GM12864 (cell line): Measurements from ENCODE around the gene SSNA1.
A peak's percentile ranks its signal among the peaks of the same experiment; 100 is the strongest.

Source experiments
- DNase-seq: peaks from one replicate; pipeline ENCODE4 v3.0.0-alpha.2; 2011; ENCODE audit warnings: low read depth
- H3K4me3 ChIP-seq: 2 replicates; pipeline ENCODE4 v1.5.1; 2011; ENCODE audit warnings: mild to moderate bottlenecking, low read depth, low read length, control low read depth
- CTCF ChIP-seq: IDR thresholded peaks from 2 replicates; pipeline ENCODE4 v1.5.1; 2011; ENCODE audit warnings: low read depth, mild to moderate bottlenecking, moderate library complexity, low read length, control low read depth, inconsistent platforms; ENCODE audit errors: missing control alignments

SSNA1 gene

GRCh38 chr9:137204731-137205125 is 16.3 kb downstream of the SSNA1 start:
- DNase-seq = no peak
- peak overlapping the region; percentile 93 for H3K4me3 ChIP-seq
- no peak for TF ChIP-seq CTCF

GRCh38 chr9:137205126-137206069 is 16.9 kb downstream of the SSNA1 start, which contains the start of the genes NDOR1 and TMEM203:
Gene NDOR1, plus strand, starts transcription at chr9:137205700. Its CDS starts 78 bp downstream, at chr9:137205778.
Gene TMEM203, minus strand, starts transcription at chr9:137205648. Its CDS starts 234 bp downstream, at chr9:137205414.
- DNase-seq = peak; percentile 41
- peak within 1 kb of the TSS; percentile 93 for H3K4me3 ChIP-seq
- TF ChIP-seq CTCF = no peak

DNA sequence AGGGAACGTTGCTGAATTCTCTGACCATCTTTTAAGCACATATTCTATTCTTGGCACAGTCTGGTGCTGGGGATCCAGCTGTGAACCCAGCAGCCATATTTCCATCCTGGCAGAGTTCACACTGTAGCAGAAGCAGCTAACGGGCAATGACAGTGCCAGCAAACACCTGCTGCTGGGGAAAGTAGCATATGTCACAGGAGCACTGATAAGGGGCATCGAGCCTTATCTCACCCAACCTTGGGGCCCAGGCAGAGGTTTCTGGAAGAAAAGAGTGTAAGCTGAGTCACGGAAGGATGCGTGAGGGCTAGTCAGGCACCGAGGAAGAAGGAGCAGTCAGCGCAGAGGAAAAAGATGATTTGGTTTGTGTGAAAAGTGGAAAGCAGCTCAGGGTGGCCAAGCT is 18.1 kb downstream of the SSNA1 start:
- H3K4me3 ChIP-seq = peak overlapping the region; percentile 93
- no peak for TF ChIP-seq CTCF
- no peak for DNase-seq

DNA sequence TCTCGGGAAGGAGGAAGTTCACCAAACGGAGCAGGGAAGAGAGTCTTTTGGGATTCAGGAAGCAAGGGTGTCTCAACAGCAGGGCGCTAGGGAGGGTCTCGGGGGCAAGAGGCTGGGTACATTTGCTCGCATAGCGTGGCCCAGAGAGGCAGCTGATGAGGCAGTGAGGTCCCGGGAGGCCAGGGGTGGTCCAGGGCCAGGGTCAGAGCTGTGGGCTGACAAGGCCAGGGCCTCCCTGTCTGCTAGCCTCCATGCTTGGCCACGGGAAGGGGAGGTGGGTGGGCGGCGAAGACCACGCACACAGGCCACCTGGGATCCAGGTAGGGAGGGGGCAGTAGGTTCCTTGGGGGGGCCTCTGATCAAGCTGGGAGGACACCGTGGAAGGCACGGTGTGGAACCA is 23.1 kb downstream of the SSNA1 start:
- no peak overlapping the region for H3K4me3 ChIP-seq
- no peak for DNase-seq
- TF ChIP-seq CTCF = no peak

- TF ChIP-seq CTCF = no peak
- H3K4me3 ChIP-seq = no peak overlapping the region
- no peak for DNase-seq
These were observed 24.0 kb downstream of the SSNA1 start for GRCh38 chr9:137212520-137212919.

DNA sequence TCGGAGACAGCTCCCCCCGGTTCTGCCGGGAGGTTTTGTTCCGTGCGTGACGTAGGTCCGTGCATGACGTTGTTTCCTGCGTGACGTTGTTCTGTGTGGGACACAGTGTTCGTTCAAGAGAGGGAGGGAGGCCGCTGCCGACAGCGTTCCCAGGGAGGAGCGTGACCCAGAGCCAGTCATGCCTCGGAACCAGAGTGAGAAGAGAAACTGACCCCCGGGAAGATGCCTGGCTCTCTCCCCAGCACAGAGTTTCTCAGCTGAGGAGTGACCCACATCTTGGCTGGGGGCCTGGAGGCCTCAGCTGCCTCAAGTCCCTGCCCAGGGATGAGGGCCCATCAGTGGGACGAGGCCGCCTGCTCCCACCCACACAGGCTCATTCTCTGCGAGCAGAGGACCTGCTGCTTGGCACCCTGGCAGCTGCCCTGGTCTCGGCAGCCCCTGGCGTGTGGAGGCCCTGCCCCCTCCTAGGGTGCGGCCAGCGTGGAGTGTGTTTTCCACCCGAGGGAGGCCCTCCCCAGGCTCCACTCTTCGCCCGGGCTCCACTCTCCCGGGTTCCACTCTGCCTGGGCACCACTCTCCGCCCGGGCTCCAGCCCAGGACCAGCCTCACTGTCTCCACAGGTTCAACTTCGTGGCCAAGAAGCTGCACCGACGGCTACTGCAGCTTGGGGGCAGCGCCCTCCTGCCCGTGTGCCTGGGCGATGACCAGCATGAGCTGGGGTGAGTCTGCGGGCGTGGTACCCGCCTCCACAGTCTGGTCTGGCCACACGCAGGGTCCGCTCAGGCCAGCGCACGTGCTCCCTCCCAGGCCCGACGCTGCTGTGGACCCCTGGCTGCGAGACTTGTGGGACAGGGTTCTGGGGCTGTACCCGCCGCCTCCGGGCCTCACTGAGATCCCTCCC is 24.9 kb downstream of the SSNA1 start:
- H3K4me3 ChIP-seq = no peak overlapping the region
- no peak for DNase-seq
- TF ChIP-seq CTCF = peak; percentile 16
